Measurements from ENCODE around the gene HIBADH.

Gene HIBADH

GRCh38 chr7:27533652-27534081, 129.0 kb downstream of the HIBADH start:
- Histone ChIP-seq H3K4me3 (replicated peaks; ENCODE audit: low read depth, low read length) (no peak overlapping the region), H3K27me3 (replicated peaks; ENCODE audit: control insufficient read depth, insufficient read depth, low read length) (no peaks in the 10 kb centered on the region), H3K36me3 (ENCODE audit: control insufficient read depth, insufficient read depth, low read length) (no peaks in the 10 kb centered on the region; the same call in 1 of the 2 replicates)
- TF ChIP-seq, protein P1, sequence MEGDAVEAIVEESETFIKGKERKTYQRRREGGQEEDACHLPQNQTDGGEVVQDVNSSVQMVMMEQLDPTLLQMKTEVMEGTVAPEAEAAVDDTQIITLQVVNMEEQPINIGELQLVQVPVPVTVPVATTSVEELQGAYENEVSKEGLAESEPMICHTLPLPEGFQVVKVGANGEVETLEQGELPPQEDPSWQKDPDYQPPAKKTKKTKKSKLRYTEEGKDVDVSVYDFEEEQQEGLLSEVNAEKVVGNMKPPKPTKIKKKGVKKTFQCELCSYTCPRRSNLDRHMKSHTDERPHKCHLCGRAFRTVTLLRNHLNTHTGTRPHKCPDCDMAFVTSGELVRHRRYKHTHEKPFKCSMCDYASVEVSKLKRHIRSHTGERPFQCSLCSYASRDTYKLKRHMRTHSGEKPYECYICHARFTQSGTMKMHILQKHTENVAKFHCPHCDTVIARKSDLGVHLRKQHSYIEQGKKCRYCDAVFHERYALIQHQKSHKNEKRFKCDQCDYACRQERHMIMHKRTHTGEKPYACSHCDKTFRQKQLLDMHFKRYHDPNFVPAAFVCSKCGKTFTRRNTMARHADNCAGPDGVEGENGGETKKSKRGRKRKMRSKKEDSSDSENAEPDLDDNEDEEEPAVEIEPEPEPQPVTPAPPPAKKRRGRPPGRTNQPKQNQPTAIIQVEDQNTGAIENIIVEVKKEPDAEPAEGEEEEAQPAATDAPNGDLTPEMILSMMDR (IDR thresholded peaks at IDR 0.05; ENCODE audit: insufficient read depth, low read length, poor library complexity, severe bottlenecking) = no peak
- no peak for DNase-seq (ENCODE audit: extremely low read depth, insufficient read length)

- Histone ChIP-seq H3K4me3 (replicated peaks; ENCODE audit: low read depth, low read length) (no peak overlapping the region), H3K27me3 (replicated peaks; ENCODE audit: control insufficient read depth, insufficient read depth, low read length) (no peaks in the 10 kb centered on the region), H3K36me3 (ENCODE audit: control insufficient read depth, insufficient read depth, low read length) (no peaks in the 10 kb centered on the region; the same call in 1 of the 2 replicates)
- TF ChIP-seq, protein P1 (IDR thresholded peaks at IDR 0.05; ENCODE audit: insufficient read depth, low read length, poor library complexity, severe bottlenecking) = no peak
- no peak for DNase-seq (ENCODE audit: extremely low read depth, insufficient read length)
Measured at GRCh38 chr7:27532314-27532713, 130.4 kb downstream of the HIBADH start.

GRCh38 chr7:27527348-27527714, 135.4 kb downstream of the HIBADH start:
- TF ChIP-seq, protein P1 (IDR thresholded peaks at IDR 0.05; ENCODE audit: insufficient read depth, low read length, poor library complexity, severe bottlenecking) = no peak
- DNase-seq (ENCODE audit: extremely low read depth, insufficient read length) = no peak
- Histone ChIP-seq H3K27me3 (replicated peaks; ENCODE audit: control insufficient read depth, insufficient read depth, low read length) (no peaks in the 10 kb centered on the region), H3K4me3 (replicated peaks; ENCODE audit: low read depth, low read length) (no peak overlapping the region), H3K36me3 (ENCODE audit: control insufficient read depth, insufficient read depth, low read length) (no peaks in the 10 kb centered on the region; the same call in none of the 2 replicates)

DNA sequence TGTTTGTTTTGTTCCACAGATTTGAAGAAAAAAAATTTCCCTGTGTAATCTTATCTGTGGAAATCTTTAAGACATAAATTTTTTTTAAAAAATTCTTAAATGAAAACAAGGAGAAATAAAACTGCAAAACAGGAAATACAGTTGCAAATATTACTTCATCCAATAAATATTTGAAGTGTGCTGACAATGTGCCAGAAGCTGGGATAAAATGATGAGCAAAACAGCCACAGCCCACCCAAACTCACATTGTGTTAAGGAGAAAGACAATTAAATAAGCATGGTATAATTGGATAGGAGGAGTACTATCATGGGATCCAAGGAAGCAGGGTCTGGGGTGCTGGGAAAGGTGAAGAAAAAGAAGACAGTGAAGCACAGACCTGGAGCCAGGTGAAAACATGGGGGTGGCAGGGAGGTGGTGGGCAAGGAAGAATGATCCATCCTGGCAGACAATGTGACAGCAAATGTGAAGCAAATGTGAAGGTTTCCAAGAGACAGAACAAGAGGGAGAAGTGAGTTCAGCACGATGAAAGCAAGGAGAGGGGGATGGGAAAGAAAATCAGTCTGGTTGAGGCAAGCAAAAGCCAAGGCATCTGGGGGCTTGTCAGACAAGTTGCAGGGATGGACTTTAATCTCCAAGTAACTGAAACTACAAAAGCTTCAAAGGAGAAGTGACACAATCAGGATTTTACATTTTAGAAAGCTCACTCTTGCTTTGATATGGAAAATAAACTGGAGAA, 135.9 kb downstream of the HIBADH start:
- no peak overlapping the region for H3K4me3 ChIP-seq (replicated peaks; ENCODE audit: low read depth, low read length)
- TF ChIP-seq, protein P1 (IDR thresholded peaks at IDR 0.05; ENCODE audit: insufficient read depth, low read length, poor library complexity, severe bottlenecking) = no peak
- no peak for DNase-seq (ENCODE audit: extremely low read depth, insufficient read length)
- no peaks in the 10 kb centered on the region for H3K27me3 ChIP-seq (replicated peaks; ENCODE audit: control insufficient read depth, insufficient read depth, low read length)
- no peaks in the 10 kb centered on the region; the same call in none of the 2 replicates for H3K36me3 ChIP-seq (ENCODE audit: control insufficient read depth, insufficient read depth, low read length)

GRCh38 chr7:27526131-27526530, 136.6 kb downstream of the HIBADH start:
- DNase-seq (ENCODE audit: extremely low read depth, insufficient read length) = no peak
- no peak overlapping the region for H3K4me3 ChIP-seq (replicated peaks; ENCODE audit: low read depth, low read length)
- no peaks in the 10 kb centered on the region; the same call in none of the 2 replicates for H3K36me3 ChIP-seq (ENCODE audit: control insufficient read depth, insufficient read depth, low read length)
- no peaks in the 10 kb centered on the region for H3K27me3 ChIP-seq (replicated peaks; ENCODE audit: control insufficient read depth, insufficient read depth, low read length)
- TF ChIP-seq, protein P1 (IDR thresholded peaks at IDR 0.05; ENCODE audit: insufficient read depth, low read length, poor library complexity, severe bottlenecking) = no peak

Data from GM06990 (cell line).